ENCODE measurements around the gene PLD2. TPM values are rescaled to one million over a fixed set of nuclear protein-coding genes. Genes with fewer than 3 reads are reported as not detected.
"Not testable (repeated sequence)": the region's sequence is repeated elsewhere in the genome, so short reads cannot be mapped to it uniquely, and the experiment has no call there.

Gene PLD2
- total RNA-seq, 1 experiment from 2014 or later: 13.0 TPM

DNA sequence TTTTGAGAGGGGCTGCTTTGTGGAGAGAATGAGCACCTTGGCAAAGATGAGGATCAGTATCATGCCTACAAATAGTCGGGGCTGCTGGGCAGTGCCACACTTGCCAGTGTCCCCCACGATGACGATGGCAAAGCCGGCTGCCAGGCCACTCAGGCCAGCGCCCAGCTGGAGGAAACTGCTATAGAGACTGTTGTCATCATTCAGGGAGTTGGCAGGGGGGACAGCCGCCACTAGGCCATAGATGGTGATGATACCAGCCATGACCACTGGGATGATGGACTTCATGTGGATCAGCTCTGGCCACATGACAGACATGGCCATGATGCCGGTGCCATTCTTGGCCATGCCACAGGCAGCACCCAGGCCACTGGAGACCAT, 50.0 kb downstream of the PLD2 start:
- H3K9me3 Mint-ChIP-seq (ENCODE audit: low read depth, unreplicated experiment): no peaks in the 10 kb centered on the region
- H3K27me3 Mint-ChIP-seq (ENCODE audit: unreplicated experiment): no peaks in the 10 kb centered on the region
- peaks cover 25% of the 10 kb centered on the region for H3K36me3 Mint-ChIP-seq (ENCODE audit: insufficient read depth, unreplicated experiment)
- H3K4me1 Mint-ChIP-seq (ENCODE audit: low read depth, unreplicated experiment): peaks cover 36% of the 10 kb centered on the region
- intact Hi-C loops (cut with micrococcal nuclease; ENCODE audit: unreplicated experiment): no loop called here
- CTCF ChIA-PET: no interaction called here
- TF ChIP-seq, protein P1, sequence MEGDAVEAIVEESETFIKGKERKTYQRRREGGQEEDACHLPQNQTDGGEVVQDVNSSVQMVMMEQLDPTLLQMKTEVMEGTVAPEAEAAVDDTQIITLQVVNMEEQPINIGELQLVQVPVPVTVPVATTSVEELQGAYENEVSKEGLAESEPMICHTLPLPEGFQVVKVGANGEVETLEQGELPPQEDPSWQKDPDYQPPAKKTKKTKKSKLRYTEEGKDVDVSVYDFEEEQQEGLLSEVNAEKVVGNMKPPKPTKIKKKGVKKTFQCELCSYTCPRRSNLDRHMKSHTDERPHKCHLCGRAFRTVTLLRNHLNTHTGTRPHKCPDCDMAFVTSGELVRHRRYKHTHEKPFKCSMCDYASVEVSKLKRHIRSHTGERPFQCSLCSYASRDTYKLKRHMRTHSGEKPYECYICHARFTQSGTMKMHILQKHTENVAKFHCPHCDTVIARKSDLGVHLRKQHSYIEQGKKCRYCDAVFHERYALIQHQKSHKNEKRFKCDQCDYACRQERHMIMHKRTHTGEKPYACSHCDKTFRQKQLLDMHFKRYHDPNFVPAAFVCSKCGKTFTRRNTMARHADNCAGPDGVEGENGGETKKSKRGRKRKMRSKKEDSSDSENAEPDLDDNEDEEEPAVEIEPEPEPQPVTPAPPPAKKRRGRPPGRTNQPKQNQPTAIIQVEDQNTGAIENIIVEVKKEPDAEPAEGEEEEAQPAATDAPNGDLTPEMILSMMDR (IDR thresholded peaks at IDR 0.05; ENCODE audit: unreplicated experiment): no peak
- no peak overlapping the region for H3K27ac Mint-ChIP-seq (ENCODE audit: unreplicated experiment)
- no peak for DNase-seq
- H3K4me3 Mint-ChIP-seq (ENCODE audit: low read depth, unreplicated experiment): no peak overlapping the region
- no TSS peak for BruUV-seq (replicated peaks)

DNA sequence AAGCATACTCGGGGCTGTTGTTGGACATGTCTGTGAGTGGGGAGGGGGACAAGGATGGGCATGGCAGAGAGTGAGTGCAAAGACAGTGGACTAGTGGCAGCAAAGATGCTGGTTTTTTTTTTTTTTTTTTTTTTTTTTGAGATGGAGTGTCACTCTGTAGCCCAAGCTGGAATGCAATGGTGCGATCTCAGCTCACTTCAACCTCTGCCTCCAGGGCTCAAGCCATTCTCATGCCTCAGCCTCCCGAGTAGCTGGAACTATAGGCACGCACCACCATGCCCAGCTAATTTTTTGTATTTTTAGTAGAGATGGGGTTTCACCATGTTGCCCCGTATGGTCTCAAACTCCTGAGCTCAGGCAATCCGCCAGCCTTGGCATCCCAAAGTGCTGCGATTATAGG, 50.4 kb downstream of the PLD2 start:
- Mint-ChIP-seq H3K36me3 (ENCODE audit: insufficient read depth, unreplicated experiment) (peaks cover 20% of the 10 kb centered on the region), H3K4me1 (ENCODE audit: low read depth, unreplicated experiment) (peaks cover 32% of the 10 kb centered on the region)
- H3K27ac Mint-ChIP-seq (ENCODE audit: unreplicated experiment); H3K9me3 Mint-ChIP-seq (ENCODE audit: low read depth, unreplicated experiment); intact Hi-C loops (cut with micrococcal nuclease; ENCODE audit: unreplicated experiment); BruUV-seq (replicated peaks); DNase-seq; H3K27me3 Mint-ChIP-seq (ENCODE audit: unreplicated experiment); CTCF ChIA-PET; H3K4me3 Mint-ChIP-seq (ENCODE audit: low read depth, unreplicated experiment): not testable (repeated sequence)

DNA sequence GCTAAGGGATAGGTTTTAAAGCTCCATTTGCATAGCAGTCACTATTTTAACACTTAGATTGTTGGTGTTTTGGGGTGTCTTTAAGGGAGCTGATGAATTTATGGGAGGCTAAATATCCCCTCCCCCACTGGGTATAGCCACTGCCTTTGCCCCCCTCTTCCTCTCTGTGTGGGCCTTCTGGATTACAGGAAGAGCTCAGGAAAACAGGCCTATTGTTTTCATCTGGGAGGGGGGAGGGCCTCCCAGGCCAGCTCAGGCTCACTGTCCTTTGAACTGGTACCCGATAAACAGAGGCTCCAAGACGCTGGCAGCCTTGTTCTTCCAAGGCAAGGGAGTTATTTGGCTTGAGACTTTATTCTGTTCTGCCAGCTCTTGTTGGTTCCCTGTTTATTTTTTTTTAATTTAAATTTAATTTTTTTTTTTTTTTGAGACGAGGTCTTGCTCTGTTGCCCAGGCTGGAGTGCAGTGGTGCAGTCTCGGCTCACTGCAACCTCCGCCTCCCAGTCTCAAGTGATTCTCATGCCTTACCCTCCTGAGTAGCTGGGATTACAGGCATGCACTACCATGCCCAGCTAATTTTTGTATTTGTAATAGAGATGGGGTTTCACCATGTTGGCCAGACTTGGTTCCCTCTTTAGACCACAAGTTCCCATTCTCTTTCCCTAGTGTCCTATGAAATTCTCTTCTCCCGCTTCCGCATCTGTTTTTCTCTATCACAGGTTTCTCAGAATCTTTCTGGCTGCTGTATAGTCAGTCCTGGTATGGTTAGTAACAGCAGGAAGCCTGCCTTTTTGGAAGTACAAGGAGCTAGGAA, 51.3 kb downstream of the PLD2 start:
- peaks cover 28% of the 10 kb centered on the region for H3K4me1 Mint-ChIP-seq (ENCODE audit: low read depth, unreplicated experiment)
- DNase-seq: no peak
- TF ChIP-seq, protein P1 (IDR thresholded peaks at IDR 0.05; ENCODE audit: unreplicated experiment): no peak
- intact Hi-C loops (cut with micrococcal nuclease; ENCODE audit: unreplicated experiment): no loop called here
- BruUV-seq (replicated peaks): no TSS peak
- no peaks in the 10 kb centered on the region for H3K9me3 Mint-ChIP-seq (ENCODE audit: low read depth, unreplicated experiment)
- H3K27me3 Mint-ChIP-seq (ENCODE audit: unreplicated experiment): no peaks in the 10 kb centered on the region
- H3K27ac Mint-ChIP-seq (ENCODE audit: unreplicated experiment): peak overlapping the region; percentile 30
- peaks cover 19% of the 10 kb centered on the region for H3K36me3 Mint-ChIP-seq (ENCODE audit: insufficient read depth, unreplicated experiment)
- CTCF ChIA-PET: interaction anchor here (1.6 kb wide), 1 partner anchor 9 kb away, joined by 5 read pairs; no protein-coding TSS in a partner anchor
- no peak overlapping the region for H3K4me3 Mint-ChIP-seq (ENCODE audit: low read depth, unreplicated experiment)

DNA sequence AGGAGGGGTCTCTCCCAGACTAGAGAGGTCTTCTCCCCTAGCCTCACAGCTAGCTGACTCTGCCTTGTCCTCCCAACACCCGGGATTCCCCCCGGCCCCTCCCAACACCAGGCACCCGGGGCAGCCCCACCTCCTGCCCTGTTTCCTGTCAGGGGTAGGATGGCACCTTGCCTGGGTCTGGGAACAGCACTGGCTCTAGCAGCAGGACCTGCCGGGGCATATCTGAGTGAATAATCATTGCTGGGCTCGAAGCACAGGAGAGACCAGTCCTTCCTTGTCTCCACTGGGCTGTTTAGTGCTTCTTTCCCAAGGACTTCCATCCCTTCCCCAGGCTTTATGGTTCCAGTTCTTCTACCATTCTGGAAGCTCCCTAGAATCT, 51.9 kb downstream of the PLD2 start:
- peaks cover 19% of the 10 kb centered on the region for H3K36me3 Mint-ChIP-seq (ENCODE audit: insufficient read depth, unreplicated experiment)

More for the DNA sequence above, 51.9 kb downstream of the PLD2 start:
- TF ChIP-seq, protein P1 (IDR thresholded peaks at IDR 0.05; ENCODE audit: unreplicated experiment): no peak
- CTCF ChIA-PET: interaction anchor here (1.6 kb wide), 1 partner anchor 10 kb away, joined by 5 read pairs; no protein-coding TSS in a partner anchor
- BruUV-seq (replicated peaks): no TSS peak
- intact Hi-C loops (cut with micrococcal nuclease; ENCODE audit: unreplicated experiment): no loop called here
- DNase-seq: peak; percentile 49
- Mint-ChIP-seq H3K27ac (ENCODE audit: unreplicated experiment) (peak overlapping the region; percentile 30), H3K4me3 (ENCODE audit: low read depth, unreplicated experiment) (no peak overlapping the region), H3K9me3 (ENCODE audit: low read depth, unreplicated experiment) (no peaks in the 10 kb centered on the region), H3K4me1 (ENCODE audit: low read depth, unreplicated experiment) (peaks cover 28% of the 10 kb centered on the region), H3K27me3 (ENCODE audit: unreplicated experiment) (no peaks in the 10 kb centered on the region)

Measured in Calu3 (cell line).